CD14-positive monocyte (primary cell): Measurements from ENCODE around the gene ITPK1. TPM values are rescaled to one million over a fixed set of nuclear protein-coding genes. Genes with fewer than 3 reads are reported as not detected.

Experiments
- DNase-seq, 3 donors: peaks; one replicate each; pipeline ENCODE4 v3.0.0-alpha.2; 2011 to 2022
- H2AFZ ChIP-seq: 2 replicates; pipeline ENCODE4 v1.6.0; 2012; ENCODE audit warnings: mild to moderate bottlenecking, low read depth, low read length, inconsistent platforms; ENCODE audit not compliant: insufficient read depth, poor library complexity, severe bottlenecking
- H3K27ac ChIP-seq, 2 donors: 1 replicate in 1 of 2; 2 replicates in 1 of 2; pipeline ENCODE4 v1.5.1; 2012 to 2013; ENCODE audit warnings: low read length in 2 of 2, control low read depth in 1 of 2, inconsistent platforms in 1 of 2, low read depth in 1 of 2, mild to moderate bottlenecking in 1 of 2
- H3K27me3 ChIP-seq, 2 donors: one replicate each; pipeline versions ENCODE4 v1.6.0 to v1.6.1; 2011 to 2013; ENCODE audit warnings: low read length in 2 of 2; ENCODE audit not compliant: control insufficient read depth in 2 of 2, insufficient read depth in 2 of 2
- H3K36me3 ChIP-seq, 2 donors: replicated peaks in 1 of 2; 1 replicate in 1 of 2; 2 replicates in 1 of 2; pipeline versions ENCODE4 v1.5.1 to v1.6.1; 2012 to 2013; ENCODE audit warnings: low read length in 2 of 2, control low read depth in 1 of 2, inconsistent platforms in 1 of 2, mild to moderate bottlenecking in 1 of 2; ENCODE audit not compliant: insufficient read depth in 2 of 2, control insufficient read depth in 1 of 2
- H3K4me1 ChIP-seq, 2 donors: 1 replicate in 1 of 2; 2 replicates in 1 of 2; pipeline versions ENCODE4 v1.5.1 to v1.6.1; 2012 to 2013; ENCODE audit warnings: low read length in 2 of 2, control low read depth in 1 of 2, inconsistent platforms in 1 of 2, mild to moderate bottlenecking in 1 of 2, moderate library complexity in 1 of 2; ENCODE audit not compliant: insufficient read depth in 2 of 2, control insufficient read depth in 1 of 2
- H3K4me2 ChIP-seq: replicated peaks from 2 replicates; pipeline ENCODE3; 2012; ENCODE audit warnings: low read length, moderate library complexity, mild to moderate bottlenecking; ENCODE audit not compliant: poor library complexity, severe bottlenecking; ENCODE audit errors: extremely low read depth
- H3K4me3 ChIP-seq, 3 experiments: fragments of 200-600 bp in 1 of 3; sonication (generic) in 1 of 3; replicated peaks in 1 of 3; 1 replicate in 2 of 3; 2 replicates in 1 of 3; pipeline ENCODE4 v1.5.1; 2011 to 2013; ENCODE audit warnings: low read length in 3 of 3, mild to moderate bottlenecking in 3 of 3, control low read depth in 2 of 3, low read depth in 2 of 3, inconsistent platforms in 1 of 3, moderate library complexity in 1 of 3
- H3K79me2 ChIP-seq: 2 replicates; pipeline ENCODE4 v1.6.0; 2012; ENCODE audit warnings: mild to moderate bottlenecking, control low read depth, inconsistent platforms, low read length, moderate library complexity; ENCODE audit not compliant: insufficient read depth
- H3K9ac ChIP-seq: 2 replicates; pipeline ENCODE4 v1.6.0; 2017; ENCODE audit warnings: low read length, mild to moderate bottlenecking; ENCODE audit not compliant: insufficient read depth, poor library complexity, severe bottlenecking
- H3K9me3 ChIP-seq, 2 donors: replicated peaks in 1 of 2; 1 replicate in 1 of 2; 2 replicates in 1 of 2; pipeline versions ENCODE4 v1.5.1 to v1.6.1; 2012 to 2013; ENCODE audit warnings: low read length in 2 of 2, control low read depth in 1 of 2; ENCODE audit not compliant: control insufficient read depth in 1 of 2, insufficient read depth in 1 of 2
- H4K20me1 ChIP-seq: 2 replicates; pipeline ENCODE4 v1.6.0; 2012; ENCODE audit warnings: mild to moderate bottlenecking, low read length, control low read depth, moderate library complexity; ENCODE audit not compliant: insufficient read depth
- H3K27ac Mint-ChIP-seq, 7 donors: one replicate each; pipeline ENCODE4 v1.8.0; 2020; ENCODE audit warnings: mild to moderate bottlenecking in 7 of 7, mixed read lengths in 7 of 7, moderate library complexity in 6 of 7, inconsistent platforms in 2 of 7
- H3K27me3 Mint-ChIP-seq, 3 donors: one replicate each; pipeline ENCODE4 v1.8.0; 2021 to 2022; ENCODE audit warnings: low read depth in 3 of 3, mild to moderate bottlenecking in 3 of 3, mixed read lengths in 3 of 3, moderate library complexity in 3 of 3, inconsistent platforms in 1 of 3
- H3K36me3 Mint-ChIP-seq, 2 donors: one replicate each; pipeline ENCODE4 v1.8.0; 2020; ENCODE audit warnings: mixed read lengths in 2 of 2, inconsistent platforms in 1 of 2, mild to moderate bottlenecking in 1 of 2
- H3K4me1 Mint-ChIP-seq: one replicate; pipeline ENCODE4 v1.8.0; 2020; ENCODE audit warnings: mild to moderate bottlenecking, mixed read lengths
- H3K4me3 Mint-ChIP-seq, 2 donors: one replicate each; pipeline ENCODE4 v1.8.0; 2020; ENCODE audit warnings: mild to moderate bottlenecking in 2 of 2, mixed read lengths in 2 of 2, moderate library complexity in 1 of 2
- H3K9me3 Mint-ChIP-seq, 7 donors: one replicate each; pipeline ENCODE4 v1.8.0; 2020 to 2022; ENCODE audit warnings: mixed read lengths in 7 of 7, mild to moderate bottlenecking in 6 of 7, moderate library complexity in 6 of 7, inconsistent platforms in 2 of 7
- CTCF ChIP-seq: fragments of 200-600 bp; IDR thresholded peaks from one replicate; pipeline ENCODE4 v1.8.0; 2022; ENCODE audit warnings: antibody characterized with exemption, mild to moderate bottlenecking
- WGBS: methylation state at CpG from one replicate; pipeline ENCODE4 v1.1.5; 2013; ENCODE audit warnings: missing lambda C conversion rate; ENCODE audit not compliant: insufficient coverage; 5-methylcytosine and 5-hydroxymethylcytosine counted together
- intact Hi-C, 2 donors: fragments of 100-400 bp; cut with micrococcal nuclease; formaldehyde crosslinking; loops; one replicate each; pipeline versions ENCODE4 v1.15.0 to v1.15.1; 2023
- polyA plus RNA-seq, 3 donors: library from polyadenylated mRNA; depleted of rRNA in 1 of 3; unstranded in 2 of 3; stranded (reverse) in 1 of 3; fragments of 300-500 nt in 2 of 3; fragments of >200 nt in 1 of 3; fragmentation: Illumina TruSeq in 2 of 3; gene quantifications; 1 replicate in 2 of 3; 2 replicates in 1 of 3; pipeline ENCODE4 v1.2.3, GENCODE V29; 2012 to 2021

ITPK1 gene
- polyA plus RNA-seq, 3 donors, result 57.1 to 144 (median 63.0) TPM

GRCh38 chr14:93108105-93108504, 7.6 kb downstream of the ITPK1 start:
- no peaks in the 10 kb centered on the region for H3K36me3 ChIP-seq
- peak overlapping the region; percentile 20 to 74 for H3K4me3 Mint-ChIP-seq
- H3K9me3 Mint-ChIP-seq, result no peaks in the 10 kb centered on the region
- intact Hi-C loops, result loop anchor here (5.0 kb wide), 2 partner anchors 36 to 44 kb away; no protein-coding TSS in a partner anchor
- peak in 2 of 3 donors; percentile 47 to 67 for DNase-seq
- peaks cover 84% of the 10 kb centered on the region for H4K20me1 ChIP-seq
- no peak overlapping the region for H2AFZ ChIP-seq
- peaks cover 98% of the 10 kb centered on the region for H3K4me1 Mint-ChIP-seq
- H3K9ac ChIP-seq, result peak overlapping the region; percentile 9
- peaks cover 8 to 18% of the 10 kb centered on the region in 2 donors for H3K36me3 Mint-ChIP-seq
- 0% methylated on average over 1 of the region's 4 CpGs for WGBS
- H3K27ac Mint-ChIP-seq, result peak overlapping the region; percentile 63 to 89 (median 86)
- peaks cover 0 to 4% (median 0%) of the 10 kb centered on the region in 3 donors for H3K27me3 Mint-ChIP-seq
- H3K27ac ChIP-seq, result peak overlapping the region; percentile 71 to 77
- TF ChIP-seq CTCF, result no peak
- peaks cover 100% of the 10 kb centered on the region for H3K79me2 ChIP-seq
- peak overlapping the region; percentile 51 for H3K4me2 ChIP-seq
- H3K27me3 ChIP-seq, result no peaks in the 10 kb centered on the region
- no peaks in the 10 kb centered on the region for H3K9me3 ChIP-seq
- peaks cover 100% of the 10 kb centered on the region in 2 donors for H3K4me1 ChIP-seq
- H3K4me3 ChIP-seq, result peak overlapping the region in 1 of 3 experiments; percentile 38

GRCh38 chr14:93107453-93107852, 8.3 kb downstream of the ITPK1 start:
- Mint-ChIP-seq H3K4me3 (peak overlapping the region in 1 of 2 donors; percentile 74), H3K36me3 (peaks cover 8 to 18% of the 10 kb centered on the region in 2 donors), H3K27ac (peak overlapping the region; percentile 63 to 89 (median 86)), H3K9me3 (no peaks in the 10 kb centered on the region), H3K4me1 (peaks cover 95% of the 10 kb centered on the region), H3K27me3 (peaks cover 0 to 4% (median 0%) of the 10 kb centered on the region in 3 donors)
- H3K4me2 ChIP-seq, result peak overlapping the region; percentile 51
- peaks cover 100% of the 10 kb centered on the region for H3K79me2 ChIP-seq
- intact Hi-C loops, result loop anchor here (5.0 kb wide), 2 partner anchors 35 to 45 kb away; no protein-coding TSS in a partner anchor
- peak overlapping the region; percentile 71 to 77 for H3K27ac ChIP-seq
- TF ChIP-seq CTCF, result no peak
- WGBS, result 93% methylated on average over 11 of the region's 11 CpGs
- H3K9me3 ChIP-seq, result no peaks in the 10 kb centered on the region
- H3K9ac ChIP-seq, result peak overlapping the region; percentile 9
- no peaks in the 10 kb centered on the region for H3K36me3 ChIP-seq
- no peak overlapping the region for H2AFZ ChIP-seq
- H3K27me3 ChIP-seq, result no peaks in the 10 kb centered on the region
- H3K4me3 ChIP-seq, result peak overlapping the region in 1 of 3 experiments; percentile 38
- H3K4me1 ChIP-seq, result peaks cover 94 to 99% of the 10 kb centered on the region in 2 donors
- peaks cover 79% of the 10 kb centered on the region for H4K20me1 ChIP-seq
- no peak for DNase-seq
